ENCODE measurements around the gene PTPRM.

The PTPRM gene

GRCh38 chr18:8140841-8141501 lies 573.9 kb downstream of the PTPRM start:
- no peak for DNase-seq

GRCh38 chr18:8142131-8142711 lies 575.1 kb downstream of the PTPRM start:
- DNase-seq: no peak

- DNase-seq: no peak
Observed at GRCh38 chr18:8142932-8143331, 575.8 kb downstream of the PTPRM start.

GRCh38 chr18:8151181-8151580 lies 584.1 kb downstream of the PTPRM start:
- no peak for DNase-seq

GRCh38 chr18:8153887-8154583 lies 586.9 kb downstream of the PTPRM start:
- no peak for DNase-seq

GRCh38 chr18:8162802-8163201 lies 595.7 kb downstream of the PTPRM start:
- no peak for DNase-seq

- DNase-seq: no peak
Observed at GRCh38 chr18:8163286-8163959, 596.3 kb downstream of the PTPRM start.

- no peak for DNase-seq
Observed at GRCh38 chr18:8165095-8165494, 598.0 kb downstream of the PTPRM start.

- DNase-seq: no peak
Observed at GRCh38 chr18:8167026-8167425, 599.9 kb downstream of the PTPRM start.

GRCh38 chr18:8167673-8168072 lies 600.6 kb downstream of the PTPRM start:
- no peak for DNase-seq

GRCh38 chr18:8169722-8170121 lies 602.6 kb downstream of the PTPRM start:
- no peak for DNase-seq

GRCh38 chr18:8174771-8175170 lies 607.7 kb downstream of the PTPRM start:
- no peak for DNase-seq

GRCh38 chr18:8175501-8176061 lies 608.5 kb downstream of the PTPRM start:
- no peak for DNase-seq

- no peak for DNase-seq
Observed at GRCh38 chr18:8176109-8176508, 609.0 kb downstream of the PTPRM start.

- no peak for DNase-seq
Observed at GRCh38 chr18:8176554-8176953, 609.4 kb downstream of the PTPRM start.

- DNase-seq: no peak
Observed at GRCh38 chr18:8177330-8178016, 610.4 kb downstream of the PTPRM start.

- DNase-seq: no peak
Observed at GRCh38 chr18:8186413-8186812, 619.3 kb downstream of the PTPRM start.

- DNase-seq: no peak
Observed at GRCh38 chr18:8188184-8188583, 621.1 kb downstream of the PTPRM start.

GRCh38 chr18:8190980-8191379 lies 623.9 kb downstream of the PTPRM start:
- DNase-seq: no peak

GRCh38 chr18:8194431-8194830 lies 627.3 kb downstream of the PTPRM start:
- no peak for DNase-seq

GRCh38 chr18:8196238-8196637 lies 629.1 kb downstream of the PTPRM start:
- DNase-seq: no peak

GRCh38 chr18:8197499-8197898 lies 630.4 kb downstream of the PTPRM start:
- no peak for DNase-seq

GRCh38 chr18:8207996-8208395 lies 640.9 kb downstream of the PTPRM start:
- no peak for DNase-seq

Measured in activated effector memory CD4-positive, alpha-beta T cell treated with Interleukin-2 at 50 U/mL for 16 hours (primary cell).